DND-41 (cell line): ENCODE data around the gene CGRRF1.
A peak's percentile ranks its signal among the peaks of the same experiment; 100 is the strongest.

Experiments used
- ATAC-seq: fragments of 200-7000 bp; cut with Tn5 transposase; 3 replicates; pipeline ENCODE4 v1.9.1; 2021; ENCODE audit warnings: low read depth; ENCODE audit not compliant: insufficient read depth
- DNase-seq: peaks from one replicate; pipeline ENCODE4 v3.0.0-alpha.2; 2020
- H2AFZ ChIP-seq: 2 replicates; pipeline ENCODE4 v1.6.0; 2012; ENCODE audit warnings: low read depth, low read length
- H3K27ac ChIP-seq: 2 replicates; pipeline ENCODE4 v1.5.1; 2012; ENCODE audit warnings: low read length, inconsistent platforms
- H3K27me3 ChIP-seq: fragments of 200-600 bp; sonication (generic); 2 replicates; pipeline ENCODE4 v1.6.0; 2012; ENCODE audit warnings: low read length, mild to moderate bottlenecking, inconsistent platforms; ENCODE audit not compliant: insufficient read depth, poor library complexity
- H3K36me3 ChIP-seq: 2 replicates; pipeline ENCODE4 v1.5.1; 2012; ENCODE audit warnings: low read length, inconsistent platforms; ENCODE audit not compliant: insufficient read depth
- H3K4me1 ChIP-seq: 2 replicates; pipeline ENCODE4 v1.5.1; 2012; ENCODE audit warnings: mild to moderate bottlenecking, low read length; ENCODE audit not compliant: insufficient read depth
- H3K4me2 ChIP-seq: 2 replicates; pipeline ENCODE4 v1.6.0; 2012; ENCODE audit warnings: mild to moderate bottlenecking, moderate library complexity, low read length, inconsistent platforms; ENCODE audit not compliant: insufficient read depth
- H3K4me3 ChIP-seq, 2 experiments: fragments of 200-600 bp in 1 of 2; shearing (Covaris generic) in 1 of 2; 2 replicates each; pipeline ENCODE4 v1.5.1; 2012 to 2016; ENCODE audit warnings: inconsistent platforms in 2 of 2, low read length in 2 of 2, mild to moderate bottlenecking in 2 of 2, low read depth in 1 of 2, moderate library complexity in 1 of 2
- H3K79me2 ChIP-seq: 2 replicates; pipeline ENCODE4 v1.6.0; 2012; ENCODE audit warnings: low read length, inconsistent platforms; ENCODE audit not compliant: insufficient read depth
- H3K9ac ChIP-seq: 2 replicates; pipeline ENCODE4 v1.6.0; 2012; ENCODE audit warnings: low read depth, mild to moderate bottlenecking, inconsistent platforms, low read length, moderate library complexity
- H3K9me3 ChIP-seq: 2 replicates; pipeline ENCODE4 v1.5.1; 2012; ENCODE audit warnings: low read length, moderate library complexity, mild to moderate bottlenecking, inconsistent platforms; ENCODE audit not compliant: insufficient read depth, severe bottlenecking
- H4K20me1 ChIP-seq: 2 replicates; pipeline ENCODE4 v1.6.0; 2012; ENCODE audit warnings: low read length; ENCODE audit not compliant: insufficient read depth
- CTCF ChIP-seq: IDR thresholded peaks from 2 replicates; pipeline ENCODE4 v1.5.1; 2012; ENCODE audit warnings: borderline replicate concordance, low read length, moderate library complexity, mild to moderate bottlenecking; ENCODE audit not compliant: poor library complexity, severe bottlenecking; ENCODE audit errors: extremely low read depth
- EZH2 ChIP-seq: IDR thresholded peaks from 3 replicates; pipeline ENCODE4 v1.6.1; 2012; ENCODE audit warnings: borderline replicate concordance, low read depth, mild to moderate bottlenecking, moderate library complexity, low read length, inconsistent platforms; ENCODE audit not compliant: severe bottlenecking

Gene CGRRF1

GRCh38 chr14:54562334-54562733 is 52.6 kb downstream of the CGRRF1 start:
- no peak for TF ChIP-seq EZH2
- no peak for TF ChIP-seq CTCF
- peaks cover 6% of the 10 kb centered on the region for H4K20me1 ChIP-seq
- no peak overlapping the region for H3K4me3 ChIP-seq
- no peaks in the 10 kb centered on the region for H3K36me3 ChIP-seq
- H3K9me3 ChIP-seq, result no peaks in the 10 kb centered on the region
- H3K4me1 ChIP-seq, result peaks cover 22% of the 10 kb centered on the region
- H3K4me2 ChIP-seq, result no peak overlapping the region
- no peak overlapping the region for H3K27ac ChIP-seq
- no peak overlapping the region for H2AFZ ChIP-seq
- H3K27me3 ChIP-seq, result peaks cover 36% of the 10 kb centered on the region
- no peaks in the 10 kb centered on the region for H3K79me2 ChIP-seq
- DNase-seq (no peak), ATAC-seq (no peak)
- H3K9ac ChIP-seq, result no peak overlapping the region

GRCh38 chr14:54564071-54564867 is 54.6 kb downstream of the CGRRF1 start:
- ATAC-seq (no peak), DNase-seq (no peak)
- H3K4me3 ChIP-seq, result no peak overlapping the region
- H3K27ac ChIP-seq, result no peak overlapping the region
- TF ChIP-seq EZH2 (no peak), CTCF (peak; percentile 89)
- no peaks in the 10 kb centered on the region for H3K9me3 ChIP-seq
- H3K79me2 ChIP-seq, result no peaks in the 10 kb centered on the region
- peaks cover 9% of the 10 kb centered on the region for H4K20me1 ChIP-seq
- no peak overlapping the region for H3K9ac ChIP-seq
- no peak overlapping the region for H2AFZ ChIP-seq
- peaks cover 55% of the 10 kb centered on the region for H3K27me3 ChIP-seq
- no peaks in the 10 kb centered on the region for H3K36me3 ChIP-seq
- H3K4me2 ChIP-seq, result no peak overlapping the region
- H3K4me1 ChIP-seq, result peaks cover 34% of the 10 kb centered on the region

GRCh38 chr14:54564868-54565784 is 55.4 kb downstream of the CGRRF1 start:
- Histone ChIP-seq H3K4me2 (peak overlapping the region; percentile 98), H3K79me2 (no peaks in the 10 kb centered on the region), H2AFZ (no peak overlapping the region), H3K36me3 (no peaks in the 10 kb centered on the region), H3K27ac (no peak overlapping the region), H3K9ac (no peak overlapping the region), H3K27me3 (peaks cover 63% of the 10 kb centered on the region), H3K9me3 (no peaks in the 10 kb centered on the region), H3K4me3 (peak overlapping the region in 1 of 2 experiments; percentile 81; a peak in 1 of 4 replicates), H3K4me1 (peaks cover 34% of the 10 kb centered on the region), H4K20me1 (peaks cover 10% of the 10 kb centered on the region)
- DNase-seq, result no peak
- TF ChIP-seq EZH2, result no peak
- no peak for TF ChIP-seq CTCF
- ATAC-seq, result no peak
